GM19452 (cell line): Measurements from ENCODE around the gene BICDL1.
"Not testable (repeated sequence)": the region's sequence is repeated elsewhere in the genome, so short reads cannot be mapped to it uniquely, and the experiment has no call there.

Experiments used
- ATAC-seq: cut with Tn5 transposase; IDR thresholded peaks from one replicate; pipeline ENCODE4 v1.9.1; 2021; ENCODE audit not compliant: unreplicated experiment

BICDL1 gene, protein sequence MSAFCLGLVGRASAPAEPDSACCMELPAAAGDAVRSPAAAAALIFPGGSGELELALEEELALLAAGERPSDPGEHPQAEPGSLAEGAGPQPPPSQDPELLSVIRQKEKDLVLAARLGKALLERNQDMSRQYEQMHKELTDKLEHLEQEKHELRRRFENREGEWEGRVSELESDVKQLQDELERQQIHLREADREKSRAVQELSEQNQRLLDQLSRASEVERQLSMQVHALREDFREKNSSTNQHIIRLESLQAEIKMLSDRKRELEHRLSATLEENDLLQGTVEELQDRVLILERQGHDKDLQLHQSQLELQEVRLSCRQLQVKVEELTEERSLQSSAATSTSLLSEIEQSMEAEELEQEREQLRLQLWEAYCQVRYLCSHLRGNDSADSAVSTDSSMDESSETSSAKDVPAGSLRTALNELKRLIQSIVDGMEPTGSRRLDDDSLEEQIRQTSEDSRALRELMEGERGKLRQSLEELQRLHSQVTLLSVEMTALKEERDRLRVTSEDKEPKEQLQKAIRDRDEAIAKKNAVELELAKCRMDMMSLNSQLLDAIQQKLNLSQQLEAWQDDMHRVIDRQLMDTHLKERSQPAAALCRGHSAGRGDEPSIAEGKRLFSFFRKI

DNA sequence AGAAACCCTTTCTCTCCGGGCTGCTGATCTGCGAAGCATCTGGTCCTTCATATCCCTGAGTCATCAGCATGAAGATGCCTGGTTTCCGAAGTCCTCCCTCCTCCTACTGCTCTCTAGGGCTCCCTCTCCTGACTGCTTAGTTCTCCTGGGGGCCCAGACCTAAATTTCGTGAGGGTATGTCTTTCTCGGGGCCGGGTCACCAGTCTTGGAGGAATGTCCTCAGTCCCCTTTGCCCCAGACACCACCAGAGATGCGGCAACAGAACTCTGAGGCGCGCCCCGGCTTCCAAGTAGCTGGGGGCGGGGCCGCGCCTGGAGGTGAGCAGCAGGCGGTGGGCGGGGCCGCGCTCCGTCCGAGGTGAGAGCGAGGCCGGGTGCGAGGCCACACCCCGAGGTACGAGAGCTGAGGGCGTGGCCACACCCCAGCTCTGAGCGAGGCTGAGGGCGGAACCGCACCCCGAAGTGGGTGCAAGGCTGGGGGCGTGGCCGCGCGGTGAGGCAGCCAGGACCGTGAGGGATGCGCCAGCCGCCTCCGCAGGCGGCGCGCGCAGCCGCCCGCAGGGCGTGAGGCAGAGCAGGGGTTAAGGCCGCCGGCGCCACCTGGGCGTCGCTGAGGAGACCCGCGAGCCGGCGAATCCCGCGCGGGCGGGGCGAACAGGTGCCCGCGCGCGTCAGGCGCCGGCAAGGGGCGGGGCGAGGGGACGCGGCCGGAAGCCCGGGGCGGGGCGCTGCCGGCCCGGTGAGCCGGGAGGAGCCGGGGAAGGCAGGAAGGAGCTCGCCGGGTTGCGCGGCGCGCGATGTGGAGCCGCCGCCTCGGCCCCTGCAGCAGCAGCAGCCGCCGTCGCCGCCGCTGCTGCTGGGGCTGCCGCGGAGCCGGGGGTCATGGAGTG lies at the start of gene BICDL1:
Gene BICDL1 (plus strand): TSS at position 765 of the 889 bp plus-strand sequence. CDS start 633 bp downstream, outside the sequence.
- ATAC-seq, result peak; percentile 82

DNA sequence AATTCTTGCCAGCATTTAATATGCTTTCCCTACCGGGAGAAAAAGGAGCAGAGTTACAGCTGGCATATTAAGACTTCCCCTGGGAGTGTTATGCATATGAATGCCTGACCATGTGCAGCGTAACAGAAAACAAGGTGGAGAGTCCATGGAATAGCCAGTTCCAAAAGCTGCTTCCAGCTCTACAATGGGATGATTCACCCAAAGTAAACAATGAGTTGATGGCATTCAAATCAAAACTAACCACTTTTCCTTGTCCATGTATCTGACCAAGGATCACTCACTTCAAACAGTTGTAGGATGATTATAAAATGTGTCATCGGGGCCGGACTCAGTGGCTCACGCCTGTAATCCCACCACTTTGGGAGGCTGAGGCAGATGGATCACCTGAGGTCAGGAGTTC lies 48.1 kb upstream of the BICDL1 start:
- no peak for ATAC-seq

DNA sequence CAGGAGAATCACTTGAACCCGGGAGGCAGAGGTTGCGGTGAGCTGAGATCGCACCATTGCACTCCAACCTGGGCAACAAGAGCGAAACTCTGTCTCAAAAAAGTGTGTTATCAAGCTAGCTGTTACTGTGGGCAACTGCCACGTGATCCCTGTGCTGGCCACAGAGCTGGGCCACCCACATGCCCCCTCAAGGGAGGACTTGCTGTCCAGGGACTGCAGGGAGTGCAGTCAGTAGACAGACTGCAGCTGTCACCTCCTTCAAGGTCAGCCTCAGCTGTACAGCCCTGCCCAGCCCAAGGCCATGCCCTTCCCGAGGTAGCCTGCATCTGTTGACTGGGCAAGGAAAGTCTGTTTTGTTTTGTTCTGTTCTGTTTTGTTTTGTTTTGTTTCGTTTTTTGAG lies 46.6 kb upstream of the BICDL1 start:
- ATAC-seq, result no peak

DNA sequence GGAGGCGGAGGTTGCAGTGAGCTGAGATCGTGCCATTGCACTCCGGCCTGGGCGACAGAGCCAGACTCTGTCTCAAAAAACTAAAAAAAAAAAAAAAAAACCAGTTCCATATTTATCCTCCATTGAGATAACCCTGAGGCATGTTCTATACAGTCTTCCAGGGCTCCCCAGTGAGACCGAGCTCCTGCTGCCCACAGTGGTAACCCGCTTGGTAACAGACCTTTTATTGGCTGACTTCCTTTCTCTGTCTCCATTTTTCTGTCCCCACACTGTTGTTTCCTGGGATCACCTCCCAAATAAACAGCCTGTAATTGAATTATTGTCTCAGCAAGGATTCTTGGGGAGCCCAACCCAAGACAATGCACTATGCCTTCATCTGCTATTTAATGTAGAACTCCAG lies 42.8 kb upstream of the BICDL1 start:
- ATAC-seq, result no peak

DNA sequence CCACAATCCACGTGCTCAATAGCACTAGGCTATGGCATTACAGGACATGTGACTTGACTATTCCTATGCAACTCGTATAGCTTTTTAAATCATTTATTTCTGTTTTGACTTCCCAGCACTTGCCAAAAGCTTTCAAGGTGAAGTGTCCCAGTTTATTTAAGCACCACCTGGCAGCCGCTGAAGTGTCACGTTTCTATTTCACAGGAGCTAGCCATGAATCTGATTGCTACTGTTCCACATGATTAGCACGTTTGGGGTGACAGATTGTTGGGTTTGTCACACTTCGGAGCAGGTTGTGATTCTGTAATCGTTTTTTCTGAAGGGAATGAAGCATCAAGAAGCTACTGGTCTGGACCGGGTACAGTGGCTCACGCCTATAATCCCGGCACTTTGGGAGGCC lies 39.9 kb upstream of the BICDL1 start:
- ATAC-seq, result no peak

DNA sequence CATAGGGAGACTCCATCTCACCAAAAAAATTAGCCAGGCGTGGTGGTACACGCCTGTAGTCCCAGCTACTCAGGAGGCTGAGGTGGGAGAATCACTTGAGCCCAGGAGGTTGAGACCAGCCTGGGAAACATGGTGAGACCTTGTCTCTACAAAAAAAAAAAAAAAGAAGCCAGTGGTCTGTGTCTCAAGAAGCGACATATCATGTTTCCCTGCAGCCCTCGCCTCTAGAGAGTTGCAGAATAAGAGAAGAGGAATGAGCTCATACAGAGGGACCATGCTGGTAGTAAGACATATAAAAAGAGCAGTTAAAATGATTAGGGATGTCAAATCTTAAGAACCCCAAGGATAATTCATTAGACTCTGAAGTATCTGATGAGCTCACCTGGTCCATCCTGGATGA lies 39.4 kb upstream of the BICDL1 start:
- ATAC-seq, result no peak

DNA sequence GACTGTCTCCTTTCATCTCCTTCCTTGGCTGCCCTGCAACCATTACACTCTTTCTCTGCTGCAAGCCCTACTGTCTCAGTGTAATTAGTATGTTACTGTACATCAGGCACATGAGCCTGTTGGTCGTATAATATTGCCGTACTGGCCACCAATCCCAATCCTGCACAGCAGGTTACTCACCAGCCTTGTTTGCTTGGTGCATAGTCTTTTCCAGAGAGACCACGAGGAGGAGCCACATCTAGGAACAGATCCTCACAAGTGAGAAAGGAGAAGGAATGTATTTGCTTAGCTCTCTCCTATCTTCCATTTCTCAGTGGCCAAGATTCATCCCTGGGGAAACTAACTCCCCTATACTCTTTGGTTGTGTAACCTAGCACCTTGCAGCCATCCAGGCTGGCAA lies 33.0 kb upstream of the BICDL1 start:
- no peak for ATAC-seq

DNA sequence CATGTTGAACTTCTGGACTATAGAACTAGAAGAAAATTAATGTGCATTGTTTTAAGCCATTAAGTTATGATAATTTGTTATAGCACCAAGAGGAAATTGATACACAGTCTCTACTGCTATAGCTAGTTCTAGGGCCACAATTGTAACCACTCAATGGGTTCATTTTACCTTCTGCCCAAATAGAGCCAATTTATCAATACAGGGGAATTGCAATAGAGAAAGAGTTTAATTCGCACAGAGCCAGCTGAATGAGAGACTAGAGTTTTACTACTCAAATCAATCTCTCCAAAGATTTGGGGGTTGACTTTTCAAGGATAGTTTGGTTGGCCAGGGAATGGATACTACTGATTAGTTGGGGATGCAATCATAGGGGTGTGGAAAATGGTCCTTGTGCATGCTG lies 31.9 kb upstream of the BICDL1 start:
- no peak for ATAC-seq

DNA sequence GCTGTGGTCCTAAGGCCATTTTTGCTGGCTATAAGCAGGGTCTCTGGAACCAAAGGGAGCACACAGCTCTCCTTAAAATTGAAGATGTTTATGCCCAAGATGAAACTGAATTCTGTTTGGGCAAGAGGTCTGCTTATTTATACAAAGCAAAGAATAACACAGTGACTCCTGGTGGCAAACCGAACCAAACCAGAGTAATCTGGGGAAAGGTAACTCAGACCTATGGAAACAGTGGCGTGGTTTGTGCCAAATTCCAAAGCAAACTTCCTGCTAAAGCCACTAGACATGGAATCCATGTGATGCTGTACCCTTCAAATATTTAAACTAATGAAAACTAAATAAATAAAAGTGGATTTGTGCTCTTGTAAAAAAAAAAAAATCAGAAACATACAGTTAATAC lies 29.6 kb upstream of the BICDL1 start:
- ATAC-seq, result no peak

DNA sequence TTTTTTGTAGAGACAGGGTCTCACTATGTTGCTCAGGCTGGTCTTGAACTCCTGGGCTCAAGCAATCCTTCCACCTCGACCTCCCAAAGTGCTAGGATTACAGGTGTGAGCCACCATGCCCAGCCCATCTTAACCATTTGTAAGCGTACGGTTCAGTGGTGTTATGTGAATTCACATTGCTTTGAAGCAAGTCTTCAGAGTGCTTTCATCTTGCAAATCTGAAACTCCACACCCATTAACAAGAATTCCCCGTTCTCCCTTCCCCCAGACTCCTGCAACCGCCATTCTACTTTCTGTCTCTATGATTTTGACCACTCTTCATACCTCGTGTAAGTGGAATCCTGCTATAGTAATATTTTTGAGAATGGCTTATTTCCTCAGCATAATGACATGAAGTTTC lies 24.9 kb upstream of the BICDL1 start:
- ATAC-seq, result no peak

DNA sequence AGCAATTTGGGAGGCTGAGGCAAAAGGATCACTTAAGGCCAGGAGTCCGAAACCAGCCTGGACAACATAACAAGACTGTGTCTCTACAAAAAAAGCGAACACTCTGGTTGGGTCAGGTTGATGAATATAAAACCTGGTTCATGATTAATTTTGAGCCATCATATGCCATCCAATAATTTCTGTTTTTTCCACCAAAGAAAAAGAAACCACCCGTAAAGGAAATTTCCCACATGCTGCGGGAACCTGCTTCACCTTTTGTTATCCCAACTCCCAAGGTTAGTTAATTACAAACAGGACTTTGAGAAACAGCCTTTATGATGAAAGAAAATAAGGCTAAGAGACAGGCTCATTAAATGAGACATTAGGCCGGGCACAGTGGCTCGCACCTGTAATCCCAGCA lies 24.1 kb upstream of the BICDL1 start:
- no peak for ATAC-seq

DNA sequence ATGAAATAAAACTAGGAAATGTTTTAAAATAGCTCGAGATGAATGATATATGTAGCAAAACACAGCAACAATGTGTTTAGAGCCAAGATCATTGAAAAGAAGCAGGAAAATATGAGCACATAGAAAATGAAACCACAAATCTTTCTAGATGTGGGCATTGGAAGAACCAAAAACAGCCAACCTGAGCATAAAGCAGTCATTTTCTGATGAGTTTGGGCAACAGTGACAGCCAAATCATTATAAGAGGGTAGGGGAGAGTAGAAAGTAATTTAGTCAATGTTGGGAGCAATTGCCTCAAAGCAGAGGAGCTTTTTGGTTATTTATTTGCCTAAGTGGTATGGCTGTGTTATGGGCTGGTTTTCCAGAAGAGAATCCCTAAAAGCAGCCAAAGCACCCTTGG lies 8.8 kb upstream of the BICDL1 start:
- ATAC-seq, result no peak

DNA sequence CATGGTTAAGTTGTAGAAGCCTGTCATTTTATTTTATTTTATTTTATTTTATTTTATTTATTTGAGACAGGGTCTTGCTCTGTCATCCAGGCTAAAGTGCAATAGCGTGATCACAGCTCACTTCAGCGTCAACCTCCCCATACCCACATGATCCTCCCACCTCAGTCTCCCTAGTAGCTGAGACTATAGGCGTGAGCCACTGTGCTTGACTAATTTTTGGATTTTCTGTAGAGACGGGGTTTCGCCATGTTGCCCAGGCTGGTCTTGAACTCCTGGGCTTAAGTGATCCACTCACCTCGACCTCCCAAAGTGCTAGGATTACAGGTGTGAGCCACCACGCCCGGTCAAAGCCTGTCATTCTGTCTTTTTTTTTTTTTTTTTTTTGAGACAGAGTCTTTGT lies 8.3 kb upstream of the BICDL1 start:
- not testable (repeated sequence) for ATAC-seq

DNA sequence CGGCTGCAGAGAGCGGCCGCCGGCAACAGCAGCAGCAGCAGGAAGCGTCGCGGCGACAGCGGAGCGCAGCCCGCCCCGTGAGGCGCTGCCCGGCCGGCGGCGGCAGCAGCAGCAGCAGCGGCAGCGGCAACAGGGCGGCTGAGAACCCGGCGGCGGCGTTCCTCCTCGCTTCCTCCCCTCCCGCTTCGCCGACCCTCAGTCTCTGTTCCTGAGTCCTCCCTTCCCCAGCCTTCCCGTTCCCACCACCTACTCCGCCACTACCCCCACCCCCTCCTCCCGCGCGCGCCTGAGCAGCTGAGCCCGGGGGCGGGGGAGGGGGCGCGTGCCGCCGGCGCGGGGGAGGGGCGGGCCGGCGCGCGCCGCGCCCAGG lies 310 bp downstream of the BICDL1 start:
- ATAC-seq, result peak; percentile 29

DNA sequence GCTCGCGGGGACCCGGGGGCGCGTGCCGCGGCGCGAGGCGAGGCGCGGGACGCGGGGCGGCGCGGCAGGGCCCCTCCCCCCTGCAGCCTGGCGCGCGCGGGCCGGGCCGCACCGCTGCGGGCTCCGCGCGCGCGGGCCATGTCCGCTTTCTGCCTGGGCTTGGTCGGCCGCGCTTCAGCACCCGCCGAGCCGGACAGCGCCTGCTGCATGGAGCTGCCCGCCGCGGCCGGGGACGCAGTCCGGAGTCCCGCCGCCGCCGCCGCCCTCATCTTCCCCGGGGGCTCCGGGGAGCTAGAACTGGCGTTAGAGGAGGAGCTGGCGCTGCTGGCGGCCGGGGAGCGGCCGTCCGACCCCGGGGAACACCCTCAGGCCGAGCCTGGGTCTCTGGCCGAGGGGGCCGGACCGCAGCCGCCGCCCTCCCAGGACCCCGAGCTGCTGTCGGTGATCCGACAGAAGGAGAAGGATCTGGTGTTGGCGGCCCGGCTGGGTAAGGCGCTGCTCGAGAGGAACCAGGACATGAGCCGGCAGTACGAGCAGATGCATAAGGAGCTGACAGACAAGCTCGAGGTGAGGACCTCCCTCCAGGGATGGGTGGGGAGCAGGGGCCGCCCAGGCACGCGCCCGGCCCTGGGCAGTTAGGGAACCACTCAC lies 820 bp downstream of the BICDL1 start:
- ATAC-seq, result peak; percentile 14

DNA sequence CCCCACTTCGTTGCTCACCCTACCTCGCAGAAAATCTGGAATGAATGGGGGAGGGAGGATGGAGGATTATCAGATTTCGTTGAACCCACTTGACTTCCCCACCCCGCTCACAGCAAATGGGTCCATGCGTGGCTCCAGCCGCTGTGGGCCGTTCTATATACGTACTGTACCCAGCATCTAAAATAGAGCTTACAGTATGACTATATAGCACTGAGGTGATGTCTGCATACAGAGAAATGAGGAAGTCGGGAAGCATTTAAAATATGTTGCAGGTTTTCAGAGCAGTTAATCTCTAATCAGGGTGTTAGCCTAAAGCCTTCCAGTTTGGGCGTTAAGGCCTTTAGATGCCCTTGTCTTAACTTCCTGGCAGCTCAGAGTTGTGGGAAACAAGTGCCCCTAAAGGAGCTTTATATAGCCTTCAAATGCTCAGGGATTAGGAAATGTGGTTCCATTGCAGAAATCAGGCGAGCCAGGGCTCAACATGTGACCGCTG lies 1.4 kb downstream of the BICDL1 start:
- ATAC-seq, result no peak

DNA sequence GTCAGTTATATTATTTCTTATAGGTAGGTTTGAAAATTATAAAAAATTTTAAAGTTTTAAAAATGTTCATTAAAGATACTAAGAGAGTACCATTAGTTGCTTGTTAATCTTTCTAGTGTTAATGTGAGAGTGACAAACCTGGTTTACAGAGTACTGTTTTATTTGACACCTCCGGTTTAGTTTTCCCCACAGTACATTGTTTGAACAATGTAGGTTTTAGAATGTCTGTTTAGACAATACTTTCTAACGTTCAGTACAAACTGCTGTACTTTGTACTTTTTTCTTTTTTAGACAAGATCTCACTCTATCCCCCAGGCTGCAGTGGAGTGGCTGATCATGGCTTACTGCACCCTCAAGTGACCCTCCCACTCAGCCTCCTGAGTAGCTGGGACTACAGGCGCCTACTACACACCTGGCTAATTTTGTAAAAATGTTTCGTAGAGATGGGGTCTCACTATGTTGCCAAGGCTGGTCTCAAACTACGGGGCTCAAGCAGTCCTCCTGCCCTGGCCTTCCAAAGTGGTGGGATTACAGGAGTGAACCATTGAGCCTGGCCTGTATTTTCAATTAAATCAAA lies 3.2 kb downstream of the BICDL1 start:
- no peak for ATAC-seq

DNA sequence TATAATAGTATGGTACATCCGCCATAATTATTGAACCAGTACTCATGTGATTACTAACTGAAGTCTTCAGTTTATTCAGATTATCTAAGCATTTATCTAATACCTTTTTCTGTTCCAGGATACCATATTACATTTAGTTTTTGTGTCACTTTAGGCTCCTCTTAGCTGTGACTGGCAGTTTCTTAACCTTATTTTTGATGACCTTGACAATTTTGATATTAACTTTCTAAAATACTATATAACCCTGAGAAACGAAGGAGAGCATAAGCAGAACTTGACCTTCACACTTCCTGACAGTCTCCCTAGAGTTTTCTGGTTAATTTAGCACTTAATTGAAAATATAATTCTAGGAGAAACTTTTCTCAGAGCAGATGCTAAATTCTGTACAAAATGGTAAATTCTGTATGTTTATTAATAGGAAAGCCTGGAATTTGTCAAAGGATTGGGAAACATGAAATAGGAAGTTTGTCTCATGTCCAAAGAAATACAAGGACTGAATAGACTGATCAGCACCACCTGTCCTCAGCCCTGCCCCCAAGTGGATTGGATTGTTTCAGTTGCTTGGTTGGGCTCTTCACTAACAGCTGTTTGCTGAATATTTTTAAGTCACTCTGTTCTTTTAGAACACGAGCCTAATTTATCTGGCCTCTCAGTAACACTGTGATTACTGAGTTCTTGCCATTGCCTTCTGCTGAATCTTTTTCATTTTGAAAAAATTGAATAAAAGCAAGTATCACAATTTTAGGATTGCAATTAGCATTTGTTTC lies 6.0 kb downstream of the BICDL1 start:
- ATAC-seq, result no peak

DNA sequence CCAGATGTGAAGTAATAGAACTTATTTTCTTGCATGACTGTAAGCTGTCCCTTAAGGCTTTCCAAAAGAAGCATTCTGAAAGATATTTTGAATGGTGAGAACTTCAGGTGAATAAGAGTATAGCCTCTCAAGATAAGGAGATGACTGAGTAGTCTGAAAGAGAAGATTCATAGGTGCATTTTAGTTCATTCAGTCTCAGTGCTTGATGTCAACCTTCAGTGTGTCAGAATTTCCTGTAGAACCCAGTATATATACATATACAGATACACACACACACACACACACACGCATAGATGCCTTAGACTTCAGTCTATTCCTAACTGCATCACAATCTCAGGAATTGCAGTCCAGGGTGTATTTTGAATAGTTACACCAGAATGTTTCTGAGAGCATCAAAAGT lies 7.4 kb downstream of the BICDL1 start:
- no peak for ATAC-seq
